Endothelial cell of hepatic sinusoid (primary cell): Measurements from ENCODE around the gene GOLGA6A.
"Not testable (repeated sequence)": the region's sequence is repeated elsewhere in the genome, so short reads cannot be mapped to it uniquely, and the experiment has no call there.

ENCODE experiments used
- in situ Hi-C: cut with HindIII; loops from 2 replicates; pipeline ENCODE4 v1.10.0; 2017; ENCODE audit warnings: low sequenced_read_pairs

The GOLGA6A gene

GRCh38 chr15:74108611-74109010 lies 26.3 kb upstream of the GOLGA6A start:
- in situ Hi-C loops: not testable (repeated sequence)

- in situ Hi-C loops: no loop called here
Measured at GRCh38 chr15:74108111-74108510, 25.8 kb upstream of the GOLGA6A start.

GRCh38 chr15:74099963-74100733 lies 17.8 kb upstream of the GOLGA6A start:
- in situ Hi-C loops: not testable (repeated sequence)

GRCh38 chr15:74096753-74097474 lies 14.6 kb upstream of the GOLGA6A start:
- in situ Hi-C loops: not testable (repeated sequence)

- in situ Hi-C loops: not testable (repeated sequence)
Measured at GRCh38 chr15:74095610-74096009, 13.3 kb upstream of the GOLGA6A start.

GRCh38 chr15:74094567-74094966 lies 12.2 kb upstream of the GOLGA6A start:
- in situ Hi-C loops: not testable (repeated sequence)

- in situ Hi-C loops: not testable (repeated sequence)
Measured at GRCh38 chr15:74075781-74076180, 6.6 kb downstream of the GOLGA6A start.

GRCh38 chr15:74072614-74073337 lies 9.6 kb downstream of the GOLGA6A start:
- in situ Hi-C loops: not testable (repeated sequence)

GRCh38 chr15:74072132-74072531 lies 10.2 kb downstream of the GOLGA6A start:
- in situ Hi-C loops: not testable (repeated sequence)

- in situ Hi-C loops: not testable (repeated sequence)
Measured at GRCh38 chr15:74071645-74072044, 10.7 kb downstream of the GOLGA6A start.

- in situ Hi-C loops: not testable (repeated sequence)
Measured at GRCh38 chr15:74065684-74066411, 16.5 kb downstream of the GOLGA6A start.

GRCh38 chr15:74064822-74065221 lies 17.5 kb downstream of the GOLGA6A start:
- in situ Hi-C loops: not testable (repeated sequence)

GRCh38 chr15:74064183-74064582 lies 18.2 kb downstream of the GOLGA6A start:
- in situ Hi-C loops: not testable (repeated sequence)

- in situ Hi-C loops: not testable (repeated sequence)
Measured at GRCh38 chr15:74063425-74064146, 18.8 kb downstream of the GOLGA6A start.

GRCh38 chr15:74062671-74063070 lies 19.7 kb downstream of the GOLGA6A start:
- in situ Hi-C loops: no loop called here

GRCh38 chr15:74062236-74062635 lies 20.1 kb downstream of the GOLGA6A start:
- in situ Hi-C loops: no loop called here

GRCh38 chr15:74060251-74060650 lies 22.1 kb downstream of the GOLGA6A start:
- in situ Hi-C loops: no loop called here

GRCh38 chr15:74059050-74059833 lies 23.1 kb downstream of the GOLGA6A start:
- in situ Hi-C loops: loop anchor here (10.0 kb wide), 1 partner anchor 256 kb away; no protein-coding TSS in a partner anchor

- in situ Hi-C loops: loop anchor here (10.0 kb wide), 1 partner anchor 258 kb away; no protein-coding TSS in a partner anchor
Measured at GRCh38 chr15:74056330-74056729, 26.0 kb downstream of the GOLGA6A start.
